ENCODE data around the gene RBM4B.

RBM4B gene

DNA sequence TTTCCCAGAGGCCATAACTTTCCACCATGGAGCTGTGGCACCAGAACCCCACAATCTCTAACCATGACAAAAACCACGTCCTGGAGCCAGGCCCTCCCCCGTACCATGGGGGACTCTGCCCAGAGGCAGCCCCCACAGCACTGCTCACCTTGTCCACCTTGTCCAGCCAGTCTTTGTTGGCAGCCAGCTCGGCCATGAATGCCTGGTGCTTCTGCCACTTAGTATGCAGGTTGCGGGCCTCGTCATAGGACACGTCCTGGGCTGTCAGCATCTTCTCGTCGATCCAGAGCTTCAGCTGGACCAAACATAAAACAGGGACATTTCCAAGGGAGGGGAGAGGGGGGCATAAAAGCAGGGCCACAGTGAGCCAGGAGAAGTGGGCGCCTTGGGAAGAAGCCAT lies 20.8 kb upstream of the RBM4B start:
- ATAC-seq: no peak
- no peak for TF ChIP-seq RARB (CRISPR knock-in tag; IDR thresholded peaks at IDR 0.05)
- TF ChIP-seq ZNF565 (CRISPR knock-in tag; conservative IDR thresholded peaks at IDR 0.05; ENCODE audit: low read depth): no peak
- TF ChIP-seq, protein P1, sequence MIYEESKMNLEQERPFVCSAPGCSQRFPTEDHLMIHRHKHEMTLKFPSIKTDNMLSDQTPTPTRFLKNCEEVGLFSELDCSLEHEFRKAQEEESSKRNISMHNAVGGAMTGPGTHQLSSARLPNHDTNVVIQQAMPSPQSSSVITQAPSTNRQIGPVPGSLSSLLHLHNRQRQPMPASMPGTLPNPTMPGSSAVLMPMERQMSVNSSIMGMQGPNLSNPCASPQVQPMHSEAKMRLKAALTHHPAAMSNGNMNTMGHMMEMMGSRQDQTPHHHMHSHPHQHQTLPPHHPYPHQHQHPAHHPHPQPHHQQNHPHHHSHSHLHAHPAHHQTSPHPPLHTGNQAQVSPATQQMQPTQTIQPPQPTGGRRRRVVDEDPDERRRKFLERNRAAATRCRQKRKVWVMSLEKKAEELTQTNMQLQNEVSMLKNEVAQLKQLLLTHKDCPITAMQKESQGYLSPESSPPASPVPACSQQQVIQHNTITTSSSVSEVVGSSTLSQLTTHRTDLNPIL (CRISPR knock-in tag; IDR thresholded peaks at IDR 0.05; ENCODE audit: low read depth): no peak
- TF ChIP-seq, protein P2, sequence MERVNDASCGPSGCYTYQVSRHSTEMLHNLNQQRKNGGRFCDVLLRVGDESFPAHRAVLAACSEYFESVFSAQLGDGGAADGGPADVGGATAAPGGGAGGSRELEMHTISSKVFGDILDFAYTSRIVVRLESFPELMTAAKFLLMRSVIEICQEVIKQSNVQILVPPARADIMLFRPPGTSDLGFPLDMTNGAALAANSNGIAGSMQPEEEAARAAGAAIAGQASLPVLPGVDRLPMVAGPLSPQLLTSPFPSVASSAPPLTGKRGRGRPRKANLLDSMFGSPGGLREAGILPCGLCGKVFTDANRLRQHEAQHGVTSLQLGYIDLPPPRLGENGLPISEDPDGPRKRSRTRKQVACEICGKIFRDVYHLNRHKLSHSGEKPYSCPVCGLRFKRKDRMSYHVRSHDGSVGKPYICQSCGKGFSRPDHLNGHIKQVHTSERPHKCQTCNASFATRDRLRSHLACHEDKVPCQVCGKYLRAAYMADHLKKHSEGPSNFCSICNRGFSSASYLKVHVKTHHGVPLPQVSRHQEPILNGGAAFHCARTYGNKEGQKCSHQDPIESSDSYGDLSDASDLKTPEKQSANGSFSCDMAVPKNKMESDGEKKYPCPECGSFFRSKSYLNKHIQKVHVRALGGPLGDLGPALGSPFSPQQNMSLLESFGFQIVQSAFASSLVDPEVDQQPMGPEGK (CRISPR knock-in tag; IDR thresholded peaks at IDR 0.05; ENCODE audit: borderline replicate concordance): no peak
- no peak for TF ChIP-seq ZFP30 (CRISPR knock-in tag; IDR thresholded peaks at IDR 0.05)
- TF ChIP-seq ARNTL (CRISPR knock-in tag; IDR thresholded peaks at IDR 0.05; ENCODE audit: borderline replicate concordance, low read depth): no peak
- no peak for TF ChIP-seq ZNF70 (CRISPR knock-in tag; IDR thresholded peaks at IDR 0.05)
- TF ChIP-seq ZNF8 (CRISPR knock-in tag; IDR thresholded peaks at IDR 0.05): no peak
- no peak for TF ChIP-seq TOX (CRISPR knock-in tag; IDR thresholded peaks at IDR 0.05; ENCODE audit: borderline replicate concordance)
- TF ChIP-seq, protein P3, sequence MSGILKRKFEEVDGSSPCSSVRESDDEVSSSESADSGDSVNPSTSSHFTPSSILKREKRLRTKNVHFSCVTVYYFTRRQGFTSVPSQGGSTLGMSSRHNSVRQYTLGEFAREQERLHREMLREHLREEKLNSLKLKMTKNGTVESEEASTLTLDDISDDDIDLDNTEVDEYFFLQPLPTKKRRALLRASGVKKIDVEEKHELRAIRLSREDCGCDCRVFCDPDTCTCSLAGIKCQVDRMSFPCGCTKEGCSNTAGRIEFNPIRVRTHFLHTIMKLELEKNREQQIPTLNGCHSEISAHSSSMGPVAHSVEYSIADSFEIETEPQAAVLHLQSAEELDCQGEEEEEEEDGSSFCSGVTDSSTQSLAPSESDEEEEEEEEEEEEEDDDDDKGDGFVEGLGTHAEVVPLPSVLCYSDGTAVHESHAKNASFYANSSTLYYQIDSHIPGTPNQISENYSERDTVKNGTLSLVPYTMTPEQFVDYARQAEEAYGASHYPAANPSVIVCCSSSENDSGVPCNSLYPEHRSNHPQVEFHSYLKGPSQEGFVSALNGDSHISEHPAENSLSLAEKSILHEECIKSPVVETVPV (CRISPR knock-in tag; IDR thresholded peaks at IDR 0.05): no peak
- TF ChIP-seq, protein P4, sequence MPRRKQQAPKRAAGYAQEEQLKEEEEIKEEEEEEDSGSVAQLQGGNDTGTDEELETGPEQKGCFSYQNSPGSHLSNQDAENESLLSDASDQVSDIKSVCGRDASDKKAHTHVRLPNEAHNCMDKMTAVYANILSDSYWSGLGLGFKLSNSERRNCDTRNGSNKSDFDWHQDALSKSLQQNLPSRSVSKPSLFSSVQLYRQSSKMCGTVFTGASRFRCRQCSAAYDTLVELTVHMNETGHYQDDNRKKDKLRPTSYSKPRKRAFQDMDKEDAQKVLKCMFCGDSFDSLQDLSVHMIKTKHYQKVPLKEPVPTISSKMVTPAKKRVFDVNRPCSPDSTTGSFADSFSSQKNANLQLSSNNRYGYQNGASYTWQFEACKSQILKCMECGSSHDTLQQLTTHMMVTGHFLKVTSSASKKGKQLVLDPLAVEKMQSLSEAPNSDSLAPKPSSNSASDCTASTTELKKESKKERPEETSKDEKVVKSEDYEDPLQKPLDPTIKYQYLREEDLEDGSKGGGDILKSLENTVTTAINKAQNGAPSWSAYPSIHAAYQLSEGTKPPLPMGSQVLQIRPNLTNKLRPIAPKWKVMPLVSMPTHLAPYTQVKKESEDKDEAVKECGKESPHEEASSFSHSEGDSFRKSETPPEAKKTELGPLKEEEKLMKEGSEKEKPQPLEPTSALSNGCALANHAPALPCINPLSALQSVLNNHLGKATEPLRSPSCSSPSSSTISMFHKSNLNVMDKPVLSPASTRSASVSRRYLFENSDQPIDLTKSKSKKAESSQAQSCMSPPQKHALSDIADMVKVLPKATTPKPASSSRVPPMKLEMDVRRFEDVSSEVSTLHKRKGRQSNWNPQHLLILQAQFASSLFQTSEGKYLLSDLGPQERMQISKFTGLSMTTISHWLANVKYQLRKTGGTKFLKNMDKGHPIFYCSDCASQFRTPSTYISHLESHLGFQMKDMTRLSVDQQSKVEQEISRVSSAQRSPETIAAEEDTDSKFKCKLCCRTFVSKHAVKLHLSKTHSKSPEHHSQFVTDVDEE (CRISPR knock-in tag; IDR thresholded peaks at IDR 0.05): no peak
- TF ChIP-seq CSDC2 (CRISPR knock-in tag; IDR thresholded peaks at IDR 0.05): no peak
- no peak for TF ChIP-seq ESRRG (CRISPR knock-in tag; IDR thresholded peaks at IDR 0.05)

DNA sequence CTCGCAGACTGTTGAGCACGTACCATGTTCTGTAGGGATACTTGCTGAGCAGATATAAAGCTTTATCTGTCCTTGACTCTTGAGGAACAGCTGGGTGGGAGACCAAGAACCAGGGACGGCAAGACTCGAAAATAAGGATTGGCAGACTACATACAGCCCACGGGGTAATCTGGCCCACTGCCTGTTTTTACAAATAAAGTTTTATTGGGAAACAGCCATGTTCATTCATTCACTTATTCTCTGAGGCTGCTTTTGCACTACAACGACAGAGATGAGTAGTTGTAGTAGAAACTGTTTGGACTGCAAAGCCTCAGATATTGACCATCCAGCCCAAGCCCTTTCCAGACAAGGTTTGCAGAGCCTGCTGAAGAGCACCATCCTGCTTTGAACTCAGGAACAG lies 20.3 kb upstream of the RBM4B start:
- no peak for TF ChIP-seq RARB (CRISPR knock-in tag; IDR thresholded peaks at IDR 0.05)
- no peak for TF ChIP-seq TCF4 (CRISPR knock-in tag; IDR thresholded peaks at IDR 0.05; ENCODE audit: borderline replicate concordance)
- TF ChIP-seq, protein P3 (CRISPR knock-in tag; IDR thresholded peaks at IDR 0.05): no peak
- TF ChIP-seq ZNF70 (CRISPR knock-in tag; IDR thresholded peaks at IDR 0.05): no peak
- no peak for TF ChIP-seq BACH2 (CRISPR knock-in tag; IDR thresholded peaks at IDR 0.05; ENCODE audit: borderline replicate concordance)
- TF ChIP-seq SNAI2 (CRISPR knock-in tag; IDR thresholded peaks at IDR 0.05): no peak
- TF ChIP-seq ARNTL (CRISPR knock-in tag; IDR thresholded peaks at IDR 0.05; ENCODE audit: borderline replicate concordance, low read depth): no peak
- no peak for TF ChIP-seq ZFP3 (CRISPR knock-in tag; IDR thresholded peaks at IDR 0.05)
- no peak for TF ChIP-seq ZC3H10 (CRISPR knock-in tag; IDR thresholded peaks at IDR 0.05)
- TF ChIP-seq PPARA (CRISPR knock-in tag; IDR thresholded peaks at IDR 0.05; ENCODE audit: borderline replicate concordance): no peak
- TF ChIP-seq, protein P5, sequence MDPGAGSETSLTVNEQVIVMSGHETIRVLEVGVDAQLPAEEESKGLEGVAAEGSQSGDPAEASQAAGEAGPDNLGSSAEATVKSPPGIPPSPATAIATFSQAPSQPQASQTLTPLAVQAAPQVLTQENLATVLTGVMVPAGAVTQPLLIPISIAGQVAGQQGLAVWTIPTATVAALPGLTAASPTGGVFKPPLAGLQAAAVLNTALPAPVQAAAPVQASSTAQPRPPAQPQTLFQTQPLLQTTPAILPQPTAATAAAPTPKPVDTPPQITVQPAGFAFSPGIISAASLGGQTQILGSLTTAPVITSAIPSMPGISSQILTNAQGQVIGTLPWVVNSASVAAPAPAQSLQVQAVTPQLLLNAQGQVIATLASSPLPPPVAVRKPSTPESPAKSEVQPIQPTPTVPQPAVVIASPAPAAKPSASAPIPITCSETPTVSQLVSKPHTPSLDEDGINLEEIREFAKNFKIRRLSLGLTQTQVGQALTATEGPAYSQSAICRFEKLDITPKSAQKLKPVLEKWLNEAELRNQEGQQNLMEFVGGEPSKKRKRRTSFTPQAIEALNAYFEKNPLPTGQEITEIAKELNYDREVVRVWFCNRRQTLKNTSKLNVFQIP (CRISPR knock-in tag; IDR thresholded peaks at IDR 0.05; ENCODE audit: borderline replicate concordance, low read depth): no peak
- TF ChIP-seq, protein P1 (CRISPR knock-in tag; IDR thresholded peaks at IDR 0.05; ENCODE audit: low read depth): no peak
- TF ChIP-seq CSDC2 (CRISPR knock-in tag; IDR thresholded peaks at IDR 0.05): no peak
- TF ChIP-seq TOX (CRISPR knock-in tag; IDR thresholded peaks at IDR 0.05; ENCODE audit: borderline replicate concordance): no peak
- no peak for TF ChIP-seq ZFP30 (CRISPR knock-in tag; IDR thresholded peaks at IDR 0.05)
- TF ChIP-seq ZNF565 (CRISPR knock-in tag; conservative IDR thresholded peaks at IDR 0.05; ENCODE audit: low read depth): no peak
- TF ChIP-seq, protein P4 (CRISPR knock-in tag; IDR thresholded peaks at IDR 0.05): no peak
- no peak for ATAC-seq

All from SK-N-SH treated with all-trans-retinoic acid at 6 μM for 48 hours (cell line).